Occipital lobe (tissue), 3 donors: ENCODE data around the gene TRPM7. TPM values are rescaled to one million over a fixed set of nuclear protein-coding genes. Genes with fewer than 3 reads are reported as not detected.
"Not testable (repeated sequence)": the region's sequence is repeated elsewhere in the genome, so short reads cannot be mapped to it uniquely, and the experiment has no call there.

Source experiments
- DNase-seq: peaks from one replicate; lab custom pipeline; 2025; lab: John Stamatoyannopoulos, UW
- small RNA-seq: library from RNA; depleted of rRNA; stranded (forward); fragments of <200 nt; gene quantifications from one replicate; pipeline ENCODE3, GENCODE V24; 2014
- total RNA-seq: library from RNA; depleted of rRNA; stranded (reverse); fragments of >200 nt; gene quantifications from one replicate; pipeline ENCODE4 v1.2.3, GENCODE V29; 2014

TRPM7 gene
- total RNA-seq, 1 donor from 2014 or later: 59.9 TPM

DNA sequence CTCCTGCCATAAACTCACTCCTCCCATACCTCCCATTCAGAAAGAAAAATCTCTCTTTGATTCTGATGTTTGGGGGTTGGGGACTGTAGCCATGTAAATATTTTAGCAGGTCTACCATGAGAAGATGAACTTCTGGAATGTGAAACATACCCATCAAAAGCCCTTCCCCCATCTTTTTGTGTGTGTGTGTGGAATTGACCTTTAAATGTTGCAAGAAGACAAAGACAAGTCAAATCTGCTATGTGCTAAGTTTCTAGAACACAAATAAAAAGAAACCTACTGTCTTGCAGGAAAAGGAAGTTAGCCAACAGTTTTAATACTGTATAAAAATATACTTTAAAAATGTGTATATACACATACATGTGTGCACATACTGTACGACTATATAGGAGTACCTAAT, 110.4 kb downstream of the TRPM7 start:
- DNase-seq: no peak

DNA sequence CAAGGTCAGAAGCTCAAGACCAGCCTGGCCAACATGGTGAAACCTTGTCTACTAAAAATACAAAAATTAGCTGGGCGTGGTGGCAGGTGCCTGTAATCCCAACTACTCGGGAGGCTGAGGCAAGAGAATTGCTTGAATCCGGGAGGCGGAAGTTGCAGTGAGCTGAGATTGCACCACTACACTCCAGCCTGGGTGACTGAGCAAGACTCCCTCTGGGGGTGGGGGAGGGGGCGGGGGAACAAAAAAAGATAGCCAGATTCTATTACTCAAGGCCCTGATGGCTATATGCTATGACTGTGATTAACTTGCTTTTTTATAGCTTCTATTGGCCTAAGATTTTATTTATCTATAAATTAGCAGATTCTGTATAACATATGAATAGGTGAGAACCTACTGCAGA, 112.8 kb downstream of the TRPM7 start:
- not testable (repeated sequence) for DNase-seq

DNA sequence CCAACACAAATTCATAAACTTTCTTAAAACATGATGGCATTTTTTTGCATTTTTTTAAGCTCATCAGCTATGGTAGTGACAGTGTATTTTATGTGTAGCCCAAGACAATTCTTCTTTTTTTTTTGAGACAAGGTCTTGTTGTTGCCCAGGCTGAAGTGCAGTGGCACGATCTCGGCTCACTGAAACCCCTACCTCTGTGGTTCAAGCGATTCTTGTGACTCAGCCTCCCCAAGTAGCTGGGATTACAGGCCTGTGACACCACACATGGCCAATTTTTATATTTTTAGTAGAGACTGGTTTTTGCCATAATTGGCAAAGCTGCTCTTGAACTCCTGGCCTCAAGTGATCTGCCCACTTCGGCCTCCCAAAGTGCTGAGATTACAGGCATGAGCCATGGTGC, 122.8 kb downstream of the TRPM7 start:
- no peak for DNase-seq

DNA sequence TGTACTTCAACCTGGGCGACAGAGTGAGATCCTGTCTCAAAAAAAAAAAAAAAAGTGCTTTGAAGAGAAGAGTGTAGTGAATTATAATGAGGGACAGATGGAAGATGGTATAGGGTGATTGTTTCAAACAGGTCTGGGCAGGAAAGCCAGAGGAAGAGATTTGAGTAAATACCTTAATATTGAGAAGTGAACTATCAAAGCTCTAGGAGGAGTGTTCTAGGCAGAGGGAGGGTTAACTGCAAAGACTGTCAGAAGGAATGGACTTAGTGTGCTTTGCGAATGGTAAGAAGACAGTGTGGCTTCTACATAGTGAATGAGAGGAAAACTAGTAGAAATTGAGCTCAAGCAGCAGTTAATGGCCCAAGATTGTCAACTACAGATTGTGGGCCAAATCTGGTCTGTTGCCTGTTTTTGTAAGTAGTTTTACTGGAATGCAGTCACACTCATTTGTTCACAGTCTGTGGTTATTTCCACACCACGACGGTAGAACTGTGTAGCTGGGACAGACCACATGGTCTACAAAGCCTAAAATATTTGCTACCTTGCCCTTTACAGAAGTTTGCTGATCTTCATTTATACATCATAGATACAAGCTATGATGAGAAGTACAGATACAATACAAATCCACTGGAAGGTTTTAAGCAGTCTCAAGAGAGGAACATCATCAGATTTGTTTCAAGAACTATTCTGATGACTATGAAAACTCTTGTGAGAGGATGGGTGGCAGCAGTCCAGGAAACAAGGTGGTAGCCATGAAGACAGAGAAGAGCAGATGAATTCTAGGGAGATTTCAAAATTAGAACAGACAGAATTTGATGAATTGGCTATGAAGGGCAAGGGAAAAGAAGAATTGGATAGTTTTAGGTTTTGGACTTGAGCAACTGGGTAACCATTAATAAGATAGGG, 123.6 kb downstream of the TRPM7 start:
- DNase-seq: no peak

DNA sequence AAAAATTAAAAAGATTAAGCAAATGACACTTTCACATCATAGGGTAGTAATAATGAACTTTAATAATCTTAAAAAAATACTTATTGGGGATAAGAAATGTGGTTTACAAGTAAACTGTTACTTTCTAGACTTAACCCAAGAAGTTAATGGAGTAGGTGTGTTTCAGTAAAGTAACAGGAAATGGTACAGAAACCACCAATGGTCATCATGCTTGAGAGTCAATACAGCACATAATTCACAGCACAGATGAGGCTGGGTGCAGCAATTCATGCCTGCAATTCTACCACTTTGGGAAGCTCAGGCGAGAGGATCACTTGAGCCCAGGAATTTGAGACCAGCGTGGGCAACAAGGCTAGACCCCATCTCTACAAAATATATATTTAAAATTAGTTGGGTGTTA, 128.6 kb downstream of the TRPM7 start:
- no peak for DNase-seq

DNA sequence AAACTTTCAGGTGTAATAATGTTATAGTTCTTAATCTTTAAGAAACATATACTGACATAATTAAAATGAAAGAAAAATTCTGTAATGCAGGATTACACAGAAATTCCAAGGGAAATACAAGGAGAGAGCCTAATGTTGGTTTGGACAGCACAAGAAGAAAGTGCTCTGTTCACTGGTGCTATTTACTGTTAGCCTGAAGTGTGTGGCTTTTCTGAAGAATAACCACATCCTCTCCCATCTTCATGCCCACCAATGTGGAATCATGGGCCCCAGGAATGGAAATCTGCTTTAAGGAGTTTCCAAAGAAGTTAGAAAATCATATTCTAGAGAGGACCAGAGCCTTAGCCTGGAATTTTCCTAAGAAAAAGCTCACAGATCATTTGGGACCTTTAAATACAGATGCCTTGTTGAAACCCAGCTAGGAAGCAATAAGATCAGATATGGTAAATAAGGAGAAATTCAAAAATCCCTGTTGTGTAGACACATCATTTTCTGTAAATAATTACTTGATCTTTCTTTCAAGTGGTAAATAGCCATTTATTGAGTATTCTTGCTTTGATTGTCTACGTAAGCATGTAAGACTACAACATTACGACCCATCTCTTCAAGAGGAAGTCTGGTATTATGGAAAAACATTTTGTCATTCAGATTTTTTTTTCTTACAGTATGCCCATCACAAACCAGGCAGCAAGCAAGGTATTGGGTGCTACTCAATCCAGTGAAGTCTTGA, 129.8 kb downstream of the TRPM7 start:
- no peak for DNase-seq

DNA sequence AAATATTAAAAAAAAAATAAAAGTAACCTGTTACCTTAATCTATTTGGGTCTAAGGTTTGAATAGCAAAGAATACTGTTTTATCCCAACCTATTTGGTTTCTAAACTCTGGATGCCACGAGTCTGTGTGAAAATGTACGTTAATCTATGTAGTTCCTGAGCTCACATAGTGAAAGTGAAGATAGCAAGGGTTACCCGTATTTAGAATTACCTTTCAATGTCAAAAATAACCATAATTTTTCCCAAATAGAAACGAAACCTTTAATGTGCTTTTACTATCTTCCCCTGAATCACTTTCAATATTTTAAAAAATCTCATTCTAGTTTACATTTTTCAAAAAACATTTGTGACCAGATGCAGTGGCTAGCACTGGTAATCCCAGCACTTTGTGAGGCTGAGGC, 134.4 kb downstream of the TRPM7 start:
- no peak for DNase-seq

DNA sequence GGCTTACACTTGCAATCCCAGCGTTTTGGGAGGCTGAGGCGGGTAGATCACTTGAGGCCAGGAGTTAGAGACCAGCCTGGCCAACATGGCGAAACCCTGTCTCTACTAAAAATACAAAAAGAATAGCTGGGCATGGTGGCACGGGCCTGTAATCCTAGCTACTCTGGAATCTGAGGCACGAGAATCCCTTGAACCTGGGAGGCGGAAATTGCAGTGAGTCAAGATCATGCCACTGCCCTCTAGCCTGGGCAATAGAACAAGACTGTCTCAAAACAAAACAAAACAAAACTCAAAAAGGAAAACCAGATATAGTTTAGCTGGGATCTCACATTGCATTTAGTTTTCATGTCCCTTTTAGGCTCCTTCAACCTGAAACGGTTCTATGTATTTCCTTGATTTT, 137.3 kb downstream of the TRPM7 start:
- no peak for DNase-seq

DNA sequence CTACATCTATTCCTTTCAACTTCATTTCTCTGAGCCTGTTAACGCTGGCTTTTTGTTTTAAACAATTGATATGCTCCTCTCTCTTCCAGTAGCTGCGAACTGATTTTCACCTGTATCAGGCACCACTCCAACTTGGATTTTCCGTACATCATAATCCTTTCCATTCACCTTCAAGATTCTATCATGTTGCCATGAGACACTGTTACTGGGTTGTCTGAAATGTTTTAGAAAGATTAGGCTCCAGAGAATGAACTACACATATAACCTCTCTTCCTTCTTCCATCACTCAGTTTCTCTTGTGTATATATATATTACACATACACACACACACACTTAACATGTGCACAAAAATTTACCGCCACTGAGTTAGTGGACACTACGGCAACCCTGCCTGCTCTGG, 140.0 kb downstream of the TRPM7 start, which contains the start of gene USP50:
TSS of gene USP50 (minus strand) at position 101 of the 400 bp plus-strand sequence. CDS start 141 bp downstream, outside the sequence.
- no peak for DNase-seq

DNA sequence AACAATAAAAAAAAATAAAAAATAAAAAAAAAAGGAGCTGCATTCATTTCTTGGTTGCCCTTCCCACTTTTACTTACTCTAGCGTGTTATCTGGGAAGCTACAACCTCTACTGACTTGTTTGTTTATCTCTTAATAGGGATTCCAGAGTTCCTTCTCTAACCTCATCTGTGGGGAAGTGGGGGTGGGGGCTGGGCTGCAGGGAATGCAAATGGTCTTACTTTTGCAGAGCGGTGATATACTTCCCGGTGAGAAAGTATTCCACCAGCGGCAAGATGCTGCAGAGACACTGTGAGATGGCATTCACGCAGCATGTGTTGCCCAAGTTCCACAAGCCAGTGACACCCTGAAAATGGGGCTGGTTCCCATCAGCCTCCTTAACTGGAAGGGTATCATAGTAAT, 142.2 kb downstream of the TRPM7 start:
- DNase-seq: no peak

DNA sequence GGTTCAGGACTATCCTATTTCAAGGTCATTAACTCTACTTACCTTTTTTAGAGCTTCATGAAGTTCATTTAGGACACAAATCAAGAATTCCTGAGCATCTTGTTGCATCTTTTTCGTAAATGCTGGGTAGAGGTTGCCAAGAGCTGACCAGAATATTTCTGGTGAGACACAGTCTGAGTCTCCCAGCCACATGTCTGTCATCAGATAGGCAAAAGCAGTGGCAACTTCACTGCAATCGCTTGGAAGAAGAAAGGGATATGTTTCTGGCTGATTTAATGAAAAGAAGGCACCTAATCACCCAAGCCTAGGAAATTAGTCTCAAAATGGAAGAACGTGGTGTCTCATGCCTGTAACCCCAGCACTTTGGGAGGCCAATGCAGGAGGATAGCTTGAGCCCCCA, 143.0 kb downstream of the TRPM7 start:
- no peak for DNase-seq

DNA sequence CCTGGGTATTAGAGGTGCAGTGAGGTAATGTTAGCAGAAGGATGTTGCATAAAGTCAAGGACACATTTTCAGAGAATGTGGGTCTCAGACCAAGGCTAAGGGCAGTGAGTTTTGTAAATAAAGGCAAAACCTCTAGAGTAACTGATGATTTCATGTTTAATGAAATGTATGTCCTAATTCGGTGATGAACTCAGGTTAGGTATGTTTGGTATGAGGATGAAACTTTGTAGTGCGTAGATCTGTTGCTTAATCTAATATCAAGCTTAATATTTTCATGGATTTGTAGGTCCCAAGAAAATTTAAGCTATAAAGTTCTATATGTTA, 143.7 kb downstream of the TRPM7 start:
- no peak for DNase-seq

DNA sequence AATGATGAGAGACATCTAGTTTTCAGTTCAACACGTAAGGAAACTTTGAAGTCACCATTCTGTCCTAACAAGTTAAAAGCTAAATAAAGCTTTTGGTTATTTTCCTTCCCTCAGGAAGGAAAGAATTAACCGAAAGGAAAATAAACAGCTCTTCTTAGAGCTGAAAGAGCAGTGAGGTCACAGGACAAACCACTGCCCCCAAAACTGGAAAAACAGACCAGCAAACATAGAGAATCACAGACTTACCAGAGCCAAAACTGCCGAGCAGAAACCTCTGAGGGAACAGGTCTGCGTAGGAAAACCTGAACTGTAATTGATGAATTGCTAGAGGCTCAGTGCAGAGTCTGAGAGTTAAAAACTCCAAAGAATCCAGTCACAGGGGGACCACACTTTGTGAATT, 154.8 kb downstream of the TRPM7 start:
- DNase-seq: no peak

DNA sequence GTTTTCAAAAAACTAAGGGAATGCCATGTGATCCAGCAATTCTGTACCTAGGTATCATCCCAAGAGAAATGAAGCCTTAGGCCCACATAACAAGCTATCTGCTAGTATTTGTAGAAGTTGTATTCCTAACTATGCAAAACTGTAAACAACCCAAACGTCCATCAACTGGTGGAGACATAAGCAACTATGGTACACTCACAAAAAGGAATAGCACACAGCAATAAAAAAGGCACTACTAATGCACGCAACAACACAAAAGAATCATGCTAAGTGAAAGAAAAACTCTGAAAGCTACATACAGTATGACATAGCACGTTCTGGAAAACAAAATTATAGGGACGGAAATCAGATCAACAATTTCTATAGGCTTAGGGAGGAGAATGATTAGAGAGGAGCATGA, 155.4 kb downstream of the TRPM7 start:
- DNase-seq: no peak

DNA sequence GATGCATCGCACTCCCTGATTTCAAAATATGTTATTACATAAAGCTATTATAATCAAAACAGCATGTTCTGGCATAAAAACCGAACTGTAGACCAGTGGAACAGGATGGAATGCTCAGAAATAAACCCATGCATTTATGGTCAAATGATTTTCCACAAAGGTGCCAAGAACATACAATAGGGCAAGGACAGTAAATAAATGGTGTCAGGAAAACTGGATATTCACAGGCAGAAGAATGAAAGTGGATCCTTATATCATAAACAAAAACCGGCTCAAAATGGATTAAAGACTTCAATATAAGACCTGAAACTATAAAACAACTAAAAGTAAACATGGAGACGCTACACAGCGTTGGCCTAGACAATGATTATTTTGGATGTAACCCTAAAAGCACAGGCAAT, 162.7 kb downstream of the TRPM7 start:
- no peak for DNase-seq

DNA sequence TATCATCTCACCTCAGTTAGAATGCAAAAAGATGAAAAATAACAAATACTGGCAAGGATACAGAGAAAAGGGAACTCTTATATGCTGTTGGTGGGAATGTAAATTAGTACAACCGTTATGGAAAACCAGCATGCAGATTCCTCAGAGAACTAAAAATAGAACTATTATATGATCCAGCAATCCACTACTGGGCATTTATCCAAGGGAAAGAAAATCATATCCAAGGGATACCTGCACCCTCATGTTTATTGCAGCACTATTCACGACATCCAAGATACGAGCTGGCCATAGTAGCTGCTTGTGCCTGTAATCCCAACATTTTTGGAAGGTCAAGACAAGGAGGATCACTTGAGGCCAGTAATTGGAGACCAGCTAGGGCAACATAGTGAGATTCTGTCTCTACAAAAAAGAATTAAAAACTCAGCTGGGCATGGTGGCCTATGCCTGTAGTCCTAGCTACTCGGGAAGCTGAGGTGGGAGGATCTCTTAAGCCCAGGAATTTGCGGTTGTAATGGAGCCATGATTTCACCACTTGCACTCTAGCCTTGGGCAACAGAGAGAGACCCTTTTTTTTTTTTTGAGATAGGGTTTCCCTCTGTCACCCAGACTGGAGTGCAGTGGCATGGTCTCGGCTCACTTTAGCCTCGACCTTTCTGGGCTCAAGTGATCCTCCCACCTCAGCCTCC, 166.7 kb downstream of the TRPM7 start:
- no peak for DNase-seq

DNA sequence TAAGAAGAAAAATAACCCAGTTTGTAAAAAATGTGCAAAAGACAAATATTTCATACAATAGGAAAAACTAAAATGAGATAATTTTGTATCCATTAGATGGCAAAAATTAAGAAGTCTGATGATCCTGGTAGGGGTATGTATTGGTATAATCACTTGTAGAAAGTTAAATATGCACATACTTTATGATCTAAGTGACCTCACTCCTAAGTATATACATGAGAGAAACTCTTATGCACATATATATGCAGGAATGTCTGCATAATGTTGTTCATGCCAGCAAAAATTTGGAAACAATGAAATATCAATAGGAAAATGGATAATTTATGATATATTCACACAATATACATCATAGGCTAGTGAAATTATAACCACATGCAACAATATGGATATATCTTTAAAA, 173.6 kb downstream of the TRPM7 start:
- DNase-seq: no peak

Small RNA genes within 50 kb of the gene (small RNA-seq; reads per million reads assigned to genes)
- gene RN7SL354P: not detected

Other genes starting within 250 kb of the TRPM7 start
- 1.1 TPM for gene USP50, start 140.1 kb downstream of the TRPM7 start, total RNA-seq
- 36.0 TPM for gene SPPL2A, start 78.9 kb upstream of the TRPM7 start, total RNA-seq
- 14.0 TPM for gene AP4E1, start 221.9 kb upstream of the TRPM7 start, total RNA-seq